ENCODE measurements around the gene GUSB.

The GUSB gene

GRCh38 chr7:65924193-65924592, 57.8 kb downstream of the GUSB start:
- no peak for TF ChIP-seq CTCF (IDR thresholded peaks at IDR 0.05; ENCODE audit: insufficient read depth, low read depth, low read length, missing control alignments)
- no peak for DNase-seq (ENCODE audit: low read depth)
- H3K4me3 ChIP-seq (ENCODE audit: low read length) = no peak overlapping the region

- H3K4me3 ChIP-seq (ENCODE audit: low read length) = no peak overlapping the region
- DNase-seq (ENCODE audit: low read depth) = no peak
- no peak for TF ChIP-seq CTCF (IDR thresholded peaks at IDR 0.05; ENCODE audit: insufficient read depth, low read depth, low read length, missing control alignments)
Observed at GRCh38 chr7:65923316-65923715, 58.7 kb downstream of the GUSB start.

- H3K4me3 ChIP-seq (ENCODE audit: low read length) = no peak overlapping the region
- no peak for TF ChIP-seq CTCF (IDR thresholded peaks at IDR 0.05; ENCODE audit: insufficient read depth, low read depth, low read length, missing control alignments)
- DNase-seq (ENCODE audit: low read depth) = no peak
Observed at GRCh38 chr7:65915921-65916657, 65.9 kb downstream of the GUSB start.

- TF ChIP-seq CTCF (IDR thresholded peaks at IDR 0.05; ENCODE audit: insufficient read depth, low read depth, low read length, missing control alignments) = no peak
- DNase-seq (ENCODE audit: low read depth) = no peak
- no peak overlapping the region for H3K4me3 ChIP-seq (ENCODE audit: low read length)
Observed at GRCh38 chr7:65912237-65912636, 69.8 kb downstream of the GUSB start.
